Iris pigment epithelial cell (primary cell): ENCODE measurements around the gene BAG1.

Experiments
- DNase-seq: peaks from one replicate; pipeline ENCODE4 v3.0.0-alpha.2; 2011; ENCODE audit warnings: low read depth

Gene BAG1

DNA sequence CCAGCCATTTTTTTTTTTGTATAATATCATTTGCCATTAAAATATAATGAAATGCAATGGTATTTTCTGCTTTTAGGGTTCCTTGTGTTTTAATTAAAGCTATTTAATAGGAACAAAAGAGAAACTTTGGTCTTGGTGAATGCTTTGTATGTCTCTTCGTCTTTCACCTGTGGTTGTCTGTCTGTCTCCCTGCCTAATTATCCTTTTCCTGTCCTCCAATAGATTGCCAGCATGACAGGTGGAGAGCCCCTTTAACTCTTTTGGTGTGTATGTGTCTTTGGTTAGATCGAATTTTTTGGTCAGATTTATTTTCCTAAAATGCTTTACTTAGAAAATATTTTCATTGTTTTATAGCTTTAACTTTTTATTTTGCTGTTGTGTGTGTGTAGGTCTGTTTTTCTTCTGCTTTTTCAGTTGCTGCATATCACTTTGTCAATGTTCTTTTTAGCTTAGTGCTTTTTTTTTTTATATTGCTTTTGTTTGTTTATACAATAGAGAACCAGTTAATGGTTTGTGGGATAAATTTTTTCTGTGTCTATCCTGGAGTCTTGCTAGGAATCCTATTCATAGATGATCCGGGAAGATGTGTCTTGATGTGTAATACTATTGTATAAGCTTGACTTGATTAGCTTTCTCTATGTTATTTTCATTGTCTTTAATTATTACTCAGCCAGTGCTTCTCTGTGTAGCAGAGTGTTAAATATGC is 8.9 kb upstream of the BAG1 start:
- DNase-seq, result peak; percentile 18

DNA sequence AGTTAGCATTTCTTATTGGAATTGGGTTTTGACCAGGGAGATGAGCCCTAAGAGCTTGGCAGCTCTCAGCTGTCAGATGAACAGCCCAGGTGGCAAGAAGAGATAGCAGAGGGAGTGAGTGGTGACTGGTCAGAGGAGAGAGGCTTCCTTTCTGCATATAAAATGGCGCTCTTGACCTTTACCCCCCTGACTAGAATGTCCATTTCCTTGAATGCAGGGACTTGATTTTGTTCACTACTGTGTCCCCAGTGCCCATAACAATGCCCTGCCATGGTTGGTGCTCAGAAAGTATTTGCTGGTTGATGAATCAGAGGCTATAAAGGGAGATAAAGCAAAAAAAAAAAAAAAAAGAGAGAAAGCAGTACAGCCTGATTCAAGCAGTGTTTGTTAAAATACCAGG is 7.6 kb upstream of the BAG1 start:
- DNase-seq, result no peak

GRCh38 chr9:33270146-33270545 is 5.6 kb upstream of the BAG1 start:
- DNase-seq, result no peak

- DNase-seq, result no peak
Measured at GRCh38 chr9:33267151-33267767, 2.8 kb upstream of the BAG1 start.

DNA sequence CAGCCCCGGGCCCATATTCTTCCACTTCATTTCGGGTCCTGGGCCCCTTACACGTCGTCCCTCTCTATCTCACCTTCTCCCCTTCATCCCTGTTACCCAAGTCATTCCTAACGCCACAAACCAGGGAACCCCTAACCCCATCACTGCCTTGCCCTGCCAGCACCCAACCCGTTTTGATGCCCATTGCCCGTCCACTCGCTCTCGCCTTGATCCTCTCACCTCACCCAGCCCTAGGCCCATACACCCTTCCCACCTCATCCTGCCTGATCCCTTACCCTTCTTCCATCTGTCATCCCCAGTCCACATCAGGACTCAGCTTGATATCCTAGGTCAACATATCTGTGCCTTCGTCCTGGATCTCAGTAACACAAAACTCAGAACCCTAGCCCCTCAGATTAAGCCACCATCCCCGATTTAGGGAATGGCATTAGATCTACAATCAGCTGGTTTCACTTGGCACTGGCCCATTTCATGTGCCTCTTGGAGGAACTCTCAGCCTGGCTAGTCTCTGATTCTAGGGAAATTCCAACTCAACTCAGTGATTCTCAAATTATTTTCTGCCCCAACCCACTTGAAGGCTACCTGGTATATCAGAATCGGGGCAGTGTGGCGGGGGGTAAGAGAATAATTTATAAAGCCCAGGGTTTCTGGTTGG is 830 bp upstream of the BAG1 start:
- DNase-seq, result peak; percentile 23

DNA sequence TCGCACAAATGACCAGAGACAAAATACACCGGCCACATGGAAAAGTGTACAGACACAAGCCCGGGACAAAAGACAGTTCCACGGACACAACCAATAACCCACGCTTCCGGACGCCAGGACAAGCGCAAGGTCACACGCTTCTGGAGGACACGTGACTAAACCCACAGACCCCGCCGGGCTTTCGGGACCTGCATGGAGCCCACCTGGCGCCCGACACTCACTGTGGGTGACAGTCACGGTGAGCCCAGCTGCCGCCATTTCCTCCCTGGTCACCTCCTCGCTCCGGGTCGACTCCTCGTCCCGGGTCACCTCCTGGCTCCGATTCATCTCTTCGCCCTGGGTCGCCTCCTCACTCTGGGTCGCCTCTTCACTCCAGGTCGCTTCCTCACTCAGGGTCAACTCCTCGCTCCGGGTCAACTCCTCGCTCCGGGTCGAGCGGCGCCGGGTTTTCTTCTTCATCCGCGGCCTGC is 470 bp downstream of the BAG1 start:
- DNase-seq, result no peak

- peak; percentile 41 for DNase-seq
Measured at GRCh38 chr9:33263131-33264002, 1.1 kb downstream of the BAG1 start.

DNA sequence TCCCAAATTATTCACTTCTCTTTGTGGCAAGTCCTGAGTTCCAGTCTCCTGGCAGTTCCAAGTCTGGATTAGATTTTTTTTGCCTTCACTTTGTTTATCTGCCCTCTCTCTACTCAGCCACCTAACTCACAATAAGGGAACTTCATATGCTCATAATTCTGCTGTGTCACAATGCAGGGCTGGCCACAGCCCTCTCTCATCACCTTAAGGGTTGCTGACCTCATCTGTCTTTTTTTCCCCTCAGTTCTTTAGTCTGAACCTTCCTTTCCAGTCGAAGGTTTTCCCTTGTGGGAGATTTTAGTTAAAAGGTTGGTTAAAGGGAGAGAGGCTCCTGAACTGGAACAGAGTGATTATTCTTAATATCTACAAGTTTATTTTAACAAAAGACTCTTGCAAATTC is 4.1 kb downstream of the BAG1 start:
- DNase-seq, result no peak

- no peak for DNase-seq
Measured at GRCh38 chr9:33257276-33257675, 7.2 kb downstream of the BAG1 start.

- no peak for DNase-seq
Measured at GRCh38 chr9:33256236-33256635, 8.3 kb downstream of the BAG1 start.

DNA sequence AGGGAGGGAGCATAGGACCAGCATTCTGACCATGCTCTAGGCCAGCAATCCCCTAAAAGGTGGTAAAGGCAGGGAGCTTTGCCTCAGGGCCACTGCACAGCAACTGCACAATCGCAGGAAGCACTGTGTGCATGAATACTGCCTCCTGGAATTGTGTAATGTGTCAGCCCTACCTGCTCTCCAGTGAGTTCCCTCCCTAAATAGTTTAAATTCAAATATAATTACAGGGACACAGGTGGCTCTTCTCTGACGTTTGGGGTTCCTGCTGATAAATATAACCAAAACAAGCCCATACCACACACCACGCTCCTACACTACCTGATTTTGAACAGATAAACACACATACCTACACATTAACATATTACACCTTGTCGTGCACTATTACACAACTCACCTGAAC is 9.0 kb downstream of the BAG1 start:
- DNase-seq, result no peak

GRCh38 chr9:33255014-33255413 is 9.5 kb downstream of the BAG1 start:
- DNase-seq, result no peak

DNA sequence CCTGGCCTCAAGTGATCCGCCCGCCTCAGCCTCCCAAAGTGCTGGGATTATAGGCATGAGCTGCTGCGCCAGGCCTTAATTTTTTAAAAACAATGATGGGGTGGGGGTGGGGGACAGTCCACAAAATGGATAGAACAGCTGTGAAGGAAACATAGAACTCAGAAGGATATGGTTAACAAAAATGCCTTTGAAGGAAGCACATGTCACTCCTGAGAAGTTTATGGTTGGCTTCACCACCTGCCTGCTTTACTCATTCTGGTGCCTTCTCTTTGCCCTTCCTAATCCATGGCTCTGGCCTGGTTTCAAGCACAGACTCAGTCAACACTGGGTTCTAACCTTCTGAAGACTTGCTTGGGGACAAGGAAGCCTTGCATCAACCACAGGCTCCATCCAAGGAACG is 10.3 kb downstream of the BAG1 start:
- no peak for DNase-seq

GRCh38 chr9:33250458-33250995 is 14.0 kb downstream of the BAG1 start:
- peak; percentile 77 for DNase-seq

- no peak for DNase-seq
Measured at GRCh38 chr9:33249983-33250382, 14.5 kb downstream of the BAG1 start.

GRCh38 chr9:33249087-33249658 is 15.3 kb downstream of the BAG1 start:
- DNase-seq, result no peak

- DNase-seq, result no peak
Measured at GRCh38 chr9:33248606-33249005, 15.9 kb downstream of the BAG1 start.

DNA sequence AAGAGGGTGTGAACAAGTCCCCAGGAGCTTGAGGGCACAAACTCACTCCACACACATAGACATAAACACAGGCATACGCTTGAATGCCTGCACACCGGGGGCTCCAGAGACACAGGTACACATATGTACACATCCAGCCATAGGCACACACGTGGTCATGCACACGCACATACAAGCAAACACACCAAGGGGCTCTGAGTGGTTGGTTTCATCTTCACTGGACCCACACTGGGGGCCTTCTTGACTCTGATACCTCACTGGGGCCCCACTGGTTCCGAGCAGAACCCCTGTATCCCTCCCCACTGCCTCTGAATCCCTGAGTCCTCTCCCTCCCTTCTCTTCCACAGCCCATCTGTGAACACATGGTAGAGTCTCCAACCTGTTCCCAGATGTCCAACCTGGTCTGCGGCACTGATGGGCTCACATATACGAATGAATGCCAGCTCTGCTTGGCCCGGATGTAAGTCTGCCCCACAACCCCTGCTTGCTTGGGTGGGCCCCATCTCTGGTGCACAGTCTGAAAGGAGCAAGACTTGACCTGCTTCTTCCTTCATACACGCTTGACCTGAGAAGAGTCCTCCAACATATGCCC is 18.1 kb downstream of the BAG1 start:
- no peak for DNase-seq

- no peak for DNase-seq
Measured at GRCh38 chr9:33245341-33245740, 19.2 kb downstream of the BAG1 start.

- DNase-seq, result no peak
Measured at GRCh38 chr9:33244137-33244784, 20.2 kb downstream of the BAG1 start.

DNA sequence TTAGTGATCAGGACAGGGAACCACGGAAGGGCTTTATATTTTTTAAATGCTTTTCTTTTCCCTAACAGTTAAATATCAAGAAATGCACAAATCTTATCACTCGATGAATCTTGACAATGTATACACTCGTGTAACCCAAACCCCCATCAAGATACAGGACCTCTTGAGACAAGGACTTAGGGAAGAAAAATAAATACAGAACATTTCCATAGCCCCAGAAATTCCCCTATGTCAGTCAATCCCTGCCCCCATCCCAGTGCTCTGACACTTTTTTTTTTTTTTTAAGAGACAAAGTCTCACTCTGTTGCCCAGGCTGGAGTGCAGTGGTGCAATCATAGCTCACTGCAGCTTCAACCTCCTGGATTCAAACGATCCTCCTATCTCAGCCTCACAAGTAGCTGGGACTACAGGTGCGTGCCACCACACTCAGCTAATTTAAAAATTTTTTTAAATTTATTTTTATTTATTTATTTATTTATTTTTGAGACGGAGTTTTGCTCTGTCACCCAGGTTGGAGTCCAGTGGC is 21.8 kb downstream of the BAG1 start:
- no peak for DNase-seq
